HG03571 (cell line): ENCODE measurements around the gene LRCOL1.

Experiments used
- ATAC-seq: cut with Tn5 transposase; IDR thresholded peaks from one replicate; pipeline ENCODE4 v1.9.1; 2021; ENCODE audit not compliant: unreplicated experiment

Gene LRCOL1

GRCh38 chr12:132637811-132638210, 27.4 kb upstream of the LRCOL1 start:
- ATAC-seq: no peak

DNA sequence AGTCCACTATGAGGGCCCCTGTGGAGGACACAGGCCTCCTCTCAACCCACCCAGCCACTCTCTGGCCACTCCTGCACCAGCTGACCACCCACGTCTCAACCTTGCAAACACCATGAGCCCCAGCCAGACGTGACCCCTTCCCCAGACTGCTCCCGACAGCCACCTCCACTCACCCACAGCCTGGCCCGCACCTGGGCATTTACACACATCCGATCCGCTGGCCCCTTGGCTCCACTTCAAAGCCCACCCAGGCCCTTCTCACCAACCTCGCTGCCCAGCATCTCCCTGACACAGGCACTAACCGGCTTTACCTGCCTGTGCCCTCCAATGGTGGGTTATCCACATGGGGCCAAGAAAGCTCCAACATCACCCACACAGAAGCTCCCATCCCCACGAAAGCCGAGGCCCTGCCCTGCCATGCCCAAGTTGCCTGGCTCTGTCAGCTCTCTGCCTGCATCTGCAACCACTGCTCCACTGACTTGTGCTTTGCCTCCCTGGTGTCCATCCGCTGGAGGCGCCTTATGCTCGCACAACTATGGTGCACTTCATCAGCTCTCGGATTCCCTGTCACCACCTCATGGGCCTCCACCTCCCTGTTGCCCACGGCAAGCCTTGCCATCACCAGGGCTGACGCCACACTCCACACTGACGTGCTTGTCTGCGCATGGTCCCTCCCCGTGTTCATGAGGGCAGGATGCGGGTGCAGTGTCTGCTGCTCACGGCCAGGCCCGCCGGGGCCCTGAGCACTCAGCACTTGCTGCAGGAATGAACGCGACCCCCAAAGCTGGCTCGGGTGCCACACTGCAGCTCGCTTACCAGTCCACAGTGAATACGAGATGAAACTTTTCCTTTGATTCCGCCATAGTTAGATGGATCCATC, 24.9 kb upstream of the LRCOL1 start:
- no peak for ATAC-seq

DNA sequence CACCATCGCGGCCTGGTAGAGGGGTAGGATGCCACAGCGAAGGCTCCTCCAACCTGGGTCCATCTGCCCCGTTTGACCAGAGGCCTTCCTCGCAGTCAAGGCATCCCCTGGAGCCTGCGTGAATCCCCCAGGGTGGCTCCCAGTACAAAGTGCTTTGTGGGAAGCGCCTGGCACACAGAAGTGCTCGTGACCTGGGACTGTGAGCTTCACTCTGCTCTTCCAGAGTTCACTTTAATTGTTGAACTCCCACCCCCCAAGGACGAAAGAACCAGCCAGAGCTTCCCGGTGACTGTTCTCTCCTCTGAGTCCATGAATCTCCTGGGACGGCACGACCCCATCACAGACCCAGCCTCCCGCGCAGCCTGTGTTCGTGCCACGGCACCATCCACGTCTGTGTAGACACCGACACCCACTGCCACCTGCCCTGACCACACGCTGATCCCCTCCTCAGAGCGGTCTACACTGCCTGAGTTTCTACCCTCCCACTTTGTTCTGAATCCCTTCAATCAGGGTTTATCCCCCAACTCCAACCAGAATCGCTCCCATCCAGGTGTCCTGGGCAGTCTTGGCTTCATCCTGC, 24.1 kb upstream of the LRCOL1 start:
- no peak for ATAC-seq

DNA sequence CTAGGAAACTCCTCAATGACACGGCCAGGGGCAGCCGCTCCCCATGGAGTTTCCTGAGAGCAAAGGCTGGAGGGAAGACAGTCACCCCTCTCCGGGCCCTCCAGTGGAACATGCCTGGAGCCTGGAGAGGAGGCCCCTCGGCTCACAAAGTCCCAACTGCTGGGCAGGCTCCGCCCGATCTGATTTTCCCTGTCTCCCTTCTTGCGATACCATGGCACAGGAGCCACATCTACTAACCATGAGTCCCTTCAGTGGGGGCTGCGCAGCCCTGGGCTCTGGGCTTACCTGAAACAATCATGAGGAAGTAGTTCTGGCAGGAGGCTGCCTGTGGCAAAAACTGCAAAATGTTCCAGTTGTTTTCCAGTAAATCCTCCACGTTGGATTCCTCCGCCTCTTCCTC, 23.5 kb upstream of the LRCOL1 start:
- no peak for ATAC-seq

GRCh38 chr12:132633398-132633797, 23.0 kb upstream of the LRCOL1 start:
- no peak for ATAC-seq

DNA sequence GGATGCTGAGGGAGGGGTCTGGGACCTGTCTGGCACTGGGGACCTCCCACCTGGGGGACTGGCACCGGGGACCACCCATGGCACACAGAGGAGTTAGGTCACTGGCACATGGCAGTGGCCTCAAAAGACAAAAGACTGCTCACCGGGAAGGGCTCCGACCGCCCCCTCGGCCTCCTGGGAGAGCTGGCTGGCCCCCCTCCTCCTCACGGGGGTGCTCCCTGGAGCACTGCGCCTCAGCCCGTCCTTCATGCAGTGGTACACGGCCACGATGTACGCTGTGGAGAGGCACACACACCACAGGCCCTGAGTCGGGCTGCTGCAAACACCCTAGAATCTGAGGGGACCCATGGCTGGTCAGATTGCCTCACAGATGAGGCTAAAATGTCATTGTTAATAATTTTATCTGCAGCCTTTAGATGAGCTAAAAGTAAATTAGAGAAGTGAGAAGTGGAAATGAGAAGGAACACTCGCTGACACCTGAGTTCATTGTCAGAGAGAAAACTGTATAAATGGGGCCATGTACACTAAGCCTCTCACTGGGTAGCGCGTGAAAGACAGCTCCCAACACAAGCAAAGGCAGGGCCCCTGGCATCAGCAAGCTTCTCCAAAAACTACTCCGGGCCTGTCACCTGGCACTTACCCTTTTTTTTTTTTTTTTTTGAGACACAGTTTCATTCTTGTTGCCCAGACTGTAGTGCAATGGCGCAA, 22.3 kb upstream of the LRCOL1 start:
- no peak for ATAC-seq

- no peak for ATAC-seq
Measured at GRCh38 chr12:132631666-132632065, 21.3 kb upstream of the LRCOL1 start.

GRCh38 chr12:132630672-132631071, 20.3 kb upstream of the LRCOL1 start:
- ATAC-seq: no peak

- ATAC-seq: no peak
Measured at GRCh38 chr12:132629330-132629729, 18.9 kb upstream of the LRCOL1 start.

DNA sequence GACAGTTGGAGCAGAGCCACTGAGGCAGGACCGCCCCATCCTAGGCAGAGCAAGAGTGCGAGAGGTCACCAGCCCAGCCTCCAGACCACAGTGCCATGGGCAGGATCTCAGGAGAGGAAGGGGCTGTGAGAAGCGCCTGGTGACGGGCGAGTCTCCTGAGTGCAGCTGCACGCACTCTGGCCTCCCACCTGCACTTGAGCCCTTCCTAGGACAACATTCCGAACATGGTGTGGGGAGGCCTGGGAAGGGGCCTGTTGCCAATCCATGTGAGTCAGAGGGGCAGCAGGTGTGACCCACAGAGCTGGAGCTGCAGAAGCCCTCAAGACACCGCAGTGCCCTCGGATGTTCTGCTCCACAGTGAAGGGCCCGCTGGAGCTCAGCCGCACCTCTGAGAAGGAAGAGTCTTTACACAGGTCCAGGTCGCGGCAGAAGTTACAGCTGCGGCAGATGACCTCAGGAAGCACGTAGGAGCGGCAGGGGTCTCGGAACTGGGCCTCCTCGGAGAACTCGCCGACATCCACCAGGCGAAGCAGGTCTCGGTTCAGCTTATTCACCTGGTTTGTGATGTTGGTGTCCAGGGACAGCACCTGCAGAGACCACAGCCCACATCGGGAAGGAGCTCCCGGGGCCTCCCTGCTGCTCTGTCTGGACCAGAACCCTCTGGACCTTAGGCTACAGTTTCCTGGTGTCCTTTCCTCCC, 15.5 kb upstream of the LRCOL1 start:
- ATAC-seq: no peak

- ATAC-seq: no peak
Measured at GRCh38 chr12:132624910-132625630, 14.7 kb upstream of the LRCOL1 start.

DNA sequence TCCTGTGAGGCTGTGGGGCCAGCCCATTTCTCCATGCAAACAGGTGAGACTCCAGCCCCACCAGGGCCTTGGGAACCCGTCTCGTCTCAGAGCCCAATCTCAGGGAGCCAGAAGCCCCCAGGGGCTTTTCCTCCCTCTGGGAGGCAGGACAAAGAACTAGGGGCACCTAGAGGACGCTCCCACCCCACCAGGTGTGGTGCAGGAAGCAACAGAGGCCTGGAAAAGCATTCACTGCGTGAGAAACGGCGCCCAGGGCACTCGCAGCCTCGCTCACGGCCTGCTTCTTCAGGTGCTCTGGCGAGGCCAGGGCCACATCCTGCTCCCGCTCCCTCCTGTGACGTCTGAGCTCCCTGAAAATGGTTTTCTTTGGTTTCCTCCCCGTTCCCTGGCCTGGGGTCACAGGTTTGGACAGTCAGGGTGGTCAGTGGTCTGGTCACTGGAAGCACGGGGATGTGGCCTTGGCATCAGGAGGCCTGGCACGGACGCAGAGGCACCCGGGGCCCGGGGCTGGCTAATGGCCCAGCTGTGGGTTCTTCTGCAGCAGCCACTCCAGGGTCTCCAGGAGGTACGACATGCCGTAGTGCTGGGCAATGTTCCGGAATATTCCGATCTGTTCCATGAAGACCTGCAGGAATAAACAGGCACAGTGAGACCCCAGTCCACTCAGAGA, 13.9 kb upstream of the LRCOL1 start:
- ATAC-seq: no peak

GRCh38 chr12:132623072-132623869, 12.9 kb upstream of the LRCOL1 start:
- no peak for ATAC-seq

DNA sequence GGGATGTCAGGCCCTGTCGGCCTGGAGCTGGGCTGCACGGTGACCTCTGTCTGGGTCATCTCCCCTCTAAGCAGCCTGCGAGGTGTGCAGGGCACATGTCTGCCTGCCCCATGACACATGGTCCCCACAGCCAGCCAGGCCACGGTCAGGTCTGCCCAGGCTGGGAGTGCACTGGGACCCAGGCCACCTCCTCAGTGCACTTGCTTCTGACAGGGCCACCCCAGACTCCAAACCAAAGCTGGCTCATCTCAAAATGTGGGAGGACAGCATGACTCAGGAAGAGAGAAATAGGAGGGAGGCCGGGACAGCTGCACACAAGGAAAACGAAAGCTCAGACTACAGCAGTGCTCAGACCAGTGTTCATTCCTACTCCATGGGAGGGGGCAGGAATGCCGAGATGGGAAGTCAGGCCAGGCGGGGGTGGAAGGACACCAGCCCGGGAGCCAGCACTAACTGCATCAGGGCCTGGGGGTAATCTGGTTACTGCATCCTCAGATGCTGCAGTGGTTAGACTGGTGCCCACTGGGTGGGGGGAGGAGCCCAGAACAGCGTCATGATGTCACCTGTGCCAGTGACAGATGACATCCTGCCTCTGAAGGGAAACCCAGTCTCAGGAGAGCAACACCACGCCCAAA, 12.2 kb upstream of the LRCOL1 start:
- ATAC-seq: no peak

DNA sequence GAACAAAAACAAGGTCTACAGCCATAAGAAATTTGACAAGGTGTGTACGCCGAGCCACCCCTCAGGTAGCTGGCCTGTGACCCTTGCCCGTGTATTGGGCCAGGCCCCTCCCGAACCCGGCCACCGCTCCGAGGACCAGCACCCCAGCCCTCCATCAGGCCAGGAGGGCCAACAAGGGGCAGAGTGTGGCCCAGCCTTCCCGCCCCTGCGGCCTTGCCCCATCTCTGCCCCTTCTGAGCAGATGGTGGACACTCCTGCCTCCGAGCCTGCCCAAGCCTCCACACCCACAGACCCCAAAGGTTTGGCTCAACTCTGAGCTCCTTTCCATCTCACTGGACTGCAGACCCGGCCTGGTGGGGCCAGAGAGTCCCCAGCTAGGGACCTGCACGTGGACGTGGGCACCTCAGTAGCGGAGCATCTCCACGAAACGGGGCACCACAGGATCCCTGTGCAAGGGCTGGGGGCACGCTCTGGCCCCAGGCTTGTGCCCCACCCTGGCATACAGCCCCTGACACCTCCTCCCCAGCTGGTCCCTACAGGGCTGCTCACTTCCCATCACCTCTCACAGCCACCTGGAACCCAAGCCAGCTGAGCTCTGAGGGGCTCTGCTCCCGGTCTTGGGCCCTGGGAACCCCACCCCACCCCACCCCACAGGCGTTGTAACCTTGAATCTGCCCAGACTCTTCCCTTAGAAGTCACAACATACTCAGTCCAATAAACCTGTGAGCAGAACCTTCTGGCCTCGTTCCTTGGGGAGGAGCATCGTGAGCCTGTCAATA, 11.5 kb upstream of the LRCOL1 start:
- no peak for ATAC-seq

- ATAC-seq: no peak
Measured at GRCh38 chr12:132620899-132621656, 10.7 kb upstream of the LRCOL1 start.

DNA sequence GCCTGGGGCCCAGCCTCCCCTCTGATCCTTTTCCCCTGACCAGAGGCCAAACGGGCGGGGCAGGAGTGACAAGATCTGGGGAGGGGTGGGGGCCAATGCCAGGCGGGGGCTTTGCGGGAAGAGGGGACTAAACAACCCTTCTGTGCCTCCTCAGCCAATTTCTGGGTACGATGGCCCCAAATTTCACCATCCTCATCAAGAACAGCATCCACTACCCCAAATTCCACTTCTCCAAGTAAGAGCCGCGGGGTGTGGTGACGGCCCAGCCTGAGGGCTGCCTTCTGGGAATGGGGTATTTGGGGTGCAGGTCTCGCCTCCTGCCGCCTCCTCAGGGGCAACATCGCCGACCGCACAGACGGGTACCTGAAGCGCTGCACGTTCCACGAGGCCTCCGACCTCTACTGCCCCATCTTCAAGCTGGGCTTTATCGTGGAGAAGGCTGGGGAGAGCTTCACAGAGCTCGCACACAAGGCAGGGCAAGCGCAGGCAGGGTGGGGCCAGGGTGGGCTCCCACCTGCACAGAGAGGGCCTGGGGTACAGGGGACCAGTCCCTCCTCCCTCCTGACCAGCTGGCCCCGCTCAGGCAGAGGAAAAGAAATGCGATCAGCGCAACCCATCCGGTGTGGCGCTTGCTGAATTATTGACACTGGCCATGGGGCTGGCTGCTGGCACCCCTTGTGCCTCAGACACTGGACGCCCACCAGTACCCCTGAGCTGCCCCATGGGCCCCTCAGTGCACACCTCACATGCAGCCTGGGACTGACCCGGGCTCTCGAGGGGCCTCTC, 9.9 kb upstream of the LRCOL1 start:
- ATAC-seq: no peak
